ENCODE results near the gene GLTP. TPM values are rescaled to one million over a fixed set of nuclear protein-coding genes. Genes with fewer than 3 reads are reported as not detected.
"Not testable (repeated sequence)": the region's sequence is repeated elsewhere in the genome, so short reads cannot be mapped to it uniquely, and the experiment has no call there.

Gene GLTP
- total RNA-seq, 1 experiment from 2014 or later = 55.2 TPM

DNA sequence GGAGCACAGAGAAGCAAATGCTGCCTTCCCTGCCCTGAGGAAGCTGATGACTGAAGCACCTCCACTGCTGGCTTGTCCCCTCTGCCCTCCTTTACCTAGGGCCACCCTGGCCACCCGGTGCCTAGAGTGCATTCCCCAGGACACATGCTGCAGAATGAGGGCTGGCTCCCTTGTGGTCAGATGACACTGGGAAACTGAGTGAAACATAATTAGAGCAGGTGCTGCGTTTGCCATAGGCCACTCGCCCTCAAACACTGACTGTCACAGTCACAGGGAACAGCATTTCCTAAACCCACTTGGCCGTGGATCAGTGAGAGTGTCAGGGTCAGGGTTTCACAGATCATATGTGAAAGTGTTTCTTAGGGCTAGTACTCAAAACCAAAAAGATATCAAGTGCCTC, 35.7 kb upstream of the GLTP start:
- H3K27me3 ChIP-seq (replicated peaks) = no peaks in the 10 kb centered on the region
- peaks cover 9% of the 10 kb centered on the region for H3K4me1 ChIP-seq (replicated peaks)
- peaks cover 98% of the 10 kb centered on the region for H3K36me3 ChIP-seq
- no peak overlapping the region for H3K4me3 ChIP-seq
- no peaks in the 10 kb centered on the region for H3K9me3 ChIP-seq (replicated peaks)
- H3K27ac ChIP-seq = no peak overlapping the region
- DNase-seq (ENCODE audit: low read depth in 1 of 2, low spot score in 2 of 2) = no peak

- Histone ChIP-seq H3K4me3 (no peak overlapping the region), H3K27ac (no peak overlapping the region), H3K4me1 (replicated peaks) (0 out of 2 replicates have a peak, but pooled peaks cover 4% of the 10 kb centered on the region), H3K36me3 (peaks cover 98% of the 10 kb centered on the region), H3K9me3 (replicated peaks) (no peaks in the 10 kb centered on the region), H3K27me3 (replicated peaks) (no peaks in the 10 kb centered on the region)
- DNase-seq (ENCODE audit: low read depth in 1 of 2, low spot score in 2 of 2) = no peak
Observed at GRCh38 chr12:109915171-109916040, 35.1 kb upstream of the GLTP start.

DNA sequence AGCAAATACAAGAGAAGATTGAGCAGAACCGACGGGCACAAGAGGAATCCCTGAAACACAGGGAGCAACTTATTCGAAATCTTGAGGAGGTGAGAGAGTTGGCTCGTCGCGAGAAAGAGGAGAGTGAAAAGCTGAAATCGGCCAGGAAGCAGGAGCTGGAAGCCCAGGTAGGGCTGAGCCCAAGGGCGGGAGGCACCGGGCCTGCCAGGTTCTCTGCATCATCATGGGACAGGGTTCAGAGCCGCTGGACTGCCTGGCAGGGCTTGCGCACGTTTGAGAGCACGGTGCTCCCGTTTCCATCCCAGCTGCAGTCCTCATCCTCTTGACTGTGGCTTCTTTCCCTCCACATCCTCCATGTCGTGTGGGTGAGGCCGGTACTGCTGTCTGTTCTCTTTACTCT, 34.1 kb upstream of the GLTP start:
- Histone ChIP-seq H3K36me3 (peaks cover 98% of the 10 kb centered on the region), H3K4me1 (replicated peaks) (0 out of 2 replicates have a peak, but pooled peaks cover 4% of the 10 kb centered on the region), H3K27ac (no peak overlapping the region), H3K9me3 (replicated peaks) (no peaks in the 10 kb centered on the region), H3K27me3 (replicated peaks) (no peaks in the 10 kb centered on the region), H3K4me3 (no peak overlapping the region)
- DNase-seq (ENCODE audit: low read depth in 1 of 2, low spot score in 2 of 2) = no peak

DNA sequence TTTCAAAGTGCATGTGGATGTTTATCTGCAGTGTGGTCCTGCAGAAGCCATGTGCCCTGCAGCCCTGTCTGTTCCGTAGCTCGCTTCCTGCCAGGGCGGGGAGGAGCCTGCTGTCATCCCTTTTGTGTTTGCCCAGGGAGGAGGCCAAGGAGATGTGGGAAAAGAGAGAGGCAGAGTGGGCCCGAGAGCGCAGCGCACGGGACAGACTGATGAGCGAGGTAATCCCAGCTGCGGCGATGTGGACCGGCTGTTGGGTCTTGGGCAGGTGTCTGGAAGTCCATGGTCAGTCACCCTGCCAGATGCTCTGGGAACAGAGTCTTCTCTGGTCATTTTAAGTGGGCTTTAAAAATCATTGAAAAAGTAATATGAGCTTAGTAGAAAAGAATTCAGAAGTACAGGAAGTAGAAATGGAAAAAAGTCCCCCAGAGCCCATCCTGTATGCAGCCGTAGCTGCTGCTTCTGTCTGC, 32.5 kb upstream of the GLTP start:
- no peaks in the 10 kb centered on the region for H3K9me3 ChIP-seq (replicated peaks)
- no peak overlapping the region for H3K27ac ChIP-seq
- H3K36me3 ChIP-seq = peaks cover 98% of the 10 kb centered on the region
- H3K4me3 ChIP-seq = no peak overlapping the region
- no peaks in the 10 kb centered on the region for H3K4me1 ChIP-seq (replicated peaks)
- no peak for DNase-seq (ENCODE audit: low read depth in 1 of 2, low spot score in 2 of 2)
- H3K27me3 ChIP-seq (replicated peaks) = no peaks in the 10 kb centered on the region

DNA sequence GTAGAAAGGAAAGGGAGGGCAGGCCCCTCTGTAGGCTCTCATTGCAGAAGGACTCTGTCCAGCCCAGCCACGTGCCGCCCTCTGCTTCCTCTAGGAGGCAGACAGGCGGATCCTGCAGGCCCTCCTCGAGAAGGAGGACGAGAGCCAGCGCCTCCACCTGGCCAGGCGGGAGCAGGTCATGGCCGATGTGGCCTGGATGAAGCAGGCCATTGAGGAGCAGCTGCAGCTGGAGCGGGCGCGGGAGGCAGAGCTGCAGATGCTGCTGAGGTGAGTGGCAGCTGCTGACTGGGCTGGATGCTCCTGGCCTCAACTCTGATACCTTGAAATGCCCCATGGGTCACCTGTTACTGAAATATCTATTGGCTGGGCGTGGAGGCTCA, 30.6 kb upstream of the GLTP start:
- peak in 1 of 2 experiments; percentile 68 for DNase-seq (ENCODE audit: low read depth in 1 of 2, low spot score in 2 of 2)
- H3K36me3 ChIP-seq = peaks cover 98% of the 10 kb centered on the region
- H3K4me3 ChIP-seq = no peak overlapping the region
- H3K27ac ChIP-seq = no peak overlapping the region
- H3K4me1 ChIP-seq (replicated peaks) = no peaks in the 10 kb centered on the region
- H3K9me3 ChIP-seq (replicated peaks) = no peaks in the 10 kb centered on the region
- no peaks in the 10 kb centered on the region for H3K27me3 ChIP-seq (replicated peaks)

DNA sequence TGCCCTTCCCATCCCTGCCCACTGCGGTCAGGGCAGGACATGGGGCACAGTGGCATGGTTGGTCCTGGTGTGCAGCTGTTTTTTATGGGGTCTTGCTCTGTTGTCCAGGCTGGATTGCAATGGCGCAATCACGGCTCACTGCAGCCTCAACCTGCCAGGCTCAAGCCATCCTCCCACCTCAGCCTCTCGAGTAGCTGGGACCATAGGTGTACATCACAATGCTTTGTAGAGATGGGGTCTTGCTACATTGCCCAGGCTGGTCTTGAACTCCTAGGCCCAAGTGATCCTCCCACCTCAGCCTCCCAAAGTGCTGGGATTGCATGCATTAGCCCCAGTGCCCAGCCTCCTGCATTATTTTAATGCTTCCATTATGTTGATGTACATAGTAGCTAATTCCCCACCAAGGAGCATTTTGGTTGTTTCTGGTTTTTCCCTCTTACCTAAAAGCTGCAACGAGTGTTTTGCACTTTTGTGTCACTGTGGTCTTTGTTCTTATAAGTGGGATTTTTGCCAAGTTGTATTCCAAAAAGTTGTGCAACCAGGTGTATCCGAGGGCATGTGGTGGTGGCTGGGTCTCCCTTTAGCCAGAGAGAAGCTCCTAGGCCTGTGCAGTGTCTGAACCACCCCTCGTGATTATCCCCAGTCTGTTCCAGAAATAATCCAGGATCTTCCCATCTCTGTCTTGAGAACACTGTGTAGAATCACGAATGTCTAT, 30.1 kb upstream of the GLTP start:
- Histone ChIP-seq H3K9me3 (replicated peaks) (no peaks in the 10 kb centered on the region), H3K36me3 (peaks cover 98% of the 10 kb centered on the region), H3K27me3 (replicated peaks) (no peaks in the 10 kb centered on the region), H3K4me3 (no peak overlapping the region), H3K4me1 (replicated peaks) (no peaks in the 10 kb centered on the region), H3K27ac (no peak overlapping the region)
- no peak for DNase-seq (ENCODE audit: low read depth in 1 of 2, low spot score in 2 of 2)

DNA sequence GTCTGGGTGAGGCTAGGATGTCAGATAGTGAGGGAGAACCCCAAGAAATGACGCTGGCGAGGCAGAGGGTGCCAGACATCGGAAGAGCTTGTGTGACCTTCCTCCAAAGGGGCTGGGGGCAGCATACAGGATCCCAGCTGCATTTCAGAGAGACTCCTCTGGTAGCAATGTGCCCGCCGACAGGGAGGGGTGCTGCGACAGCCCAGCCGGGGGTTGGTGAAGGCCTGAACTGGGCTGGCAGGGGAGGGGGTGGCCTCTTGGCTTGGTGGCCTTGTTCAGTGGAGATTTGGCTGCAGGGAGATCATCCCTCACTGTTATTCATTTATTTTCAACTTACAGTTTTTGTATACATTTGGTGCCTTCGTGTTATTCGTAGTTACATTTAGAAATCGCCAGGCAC, 25.0 kb upstream of the GLTP start:
- H3K36me3 ChIP-seq = peaks cover 90% of the 10 kb centered on the region
- no peaks in the 10 kb centered on the region for H3K27me3 ChIP-seq (replicated peaks)
- no peak overlapping the region for H3K27ac ChIP-seq
- no peak for DNase-seq (ENCODE audit: low read depth in 1 of 2, low spot score in 2 of 2)
- H3K9me3 ChIP-seq (replicated peaks) = no peaks in the 10 kb centered on the region
- H3K4me3 ChIP-seq = no peak overlapping the region
- peaks cover 16% of the 10 kb centered on the region for H3K4me1 ChIP-seq (replicated peaks)

GRCh38 chr12:109902891-109903418, 22.6 kb upstream of the GLTP start:
- peaks cover 68% of the 10 kb centered on the region for H3K36me3 ChIP-seq

GRCh38 chr12:109900752-109901580, 20.6 kb upstream of the GLTP start:
- peak overlapping the region; percentile 87 for H3K4me3 ChIP-seq
- peaks cover 28% of the 10 kb centered on the region for H3K4me1 ChIP-seq (replicated peaks)
- no peaks in the 10 kb centered on the region for H3K27me3 ChIP-seq (replicated peaks)
- H3K9me3 ChIP-seq (replicated peaks) = no peaks in the 10 kb centered on the region
- peaks cover 48% of the 10 kb centered on the region for H3K36me3 ChIP-seq
- DNase-seq (ENCODE audit: low read depth in 1 of 2, low spot score in 2 of 2) = peak in 1 of 2 experiments; percentile 29
- H3K27ac ChIP-seq = 0 out of 2 replicates have a peak overlapping the region, but pooled peaks have one; percentile 80

More at GRCh38 chr12:109902891-109903418, 22.6 kb upstream of the GLTP start:
- Histone ChIP-seq H3K27me3 (replicated peaks) (no peaks in the 10 kb centered on the region), H3K9me3 (replicated peaks) (no peaks in the 10 kb centered on the region), H3K4me3 (no peak overlapping the region), H3K27ac (no peak overlapping the region; the same call in 1 of the 2 replicates), H3K4me1 (replicated peaks) (peaks cover 28% of the 10 kb centered on the region)
- DNase-seq (ENCODE audit: low read depth in 1 of 2, low spot score in 2 of 2) = no peak

DNA sequence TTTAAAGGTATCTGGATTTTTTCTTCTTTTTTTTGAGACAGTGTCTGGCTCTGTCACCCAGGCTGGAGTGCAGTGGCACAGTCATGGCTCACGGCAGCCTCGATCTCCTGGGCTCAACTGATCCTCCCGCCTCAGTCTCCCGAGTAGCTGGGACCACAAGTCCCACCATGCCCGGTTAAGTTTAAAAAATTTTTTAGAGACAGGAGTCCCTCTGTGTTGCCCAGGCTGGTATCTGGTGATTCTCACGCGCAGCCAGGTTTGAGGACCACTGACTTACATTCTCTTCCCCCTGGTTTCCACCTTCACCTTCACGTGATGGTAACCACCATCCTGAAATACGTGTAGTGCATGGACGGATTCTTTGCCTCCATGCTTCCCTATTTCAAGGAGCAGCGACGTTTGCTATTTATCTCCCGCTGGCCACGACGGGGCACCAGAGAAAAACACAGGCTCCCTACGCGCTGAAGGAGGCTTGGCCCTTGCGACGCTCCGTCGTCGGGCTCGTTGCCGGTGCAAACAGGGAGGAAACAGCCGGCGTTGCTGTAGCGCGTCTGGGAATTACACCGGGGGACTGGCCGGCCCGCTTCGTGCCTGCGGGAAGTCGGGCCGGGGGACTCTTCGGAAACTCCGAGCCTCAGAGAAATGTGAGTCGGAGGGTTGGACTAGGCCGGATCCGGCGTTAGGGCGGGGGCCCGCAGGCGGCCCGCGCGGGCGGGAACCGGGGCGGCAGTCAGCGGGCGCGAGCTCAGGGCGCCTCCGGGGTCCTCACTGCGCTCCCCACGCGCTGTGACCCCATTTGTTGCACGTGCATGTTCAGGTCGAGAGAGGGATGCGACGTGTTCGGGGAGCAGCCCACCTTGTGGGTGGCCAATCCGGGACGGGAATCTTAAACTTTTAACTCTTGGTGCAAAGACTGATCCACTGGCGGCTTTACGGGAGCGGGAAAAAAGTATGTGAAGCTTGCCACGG, 19.7 kb upstream of the GLTP start, which contains the start of gene TCHP:
Gene TCHP (plus strand): TSS at position 492 of the 969 bp plus-strand sequence. CDS start 2,753 bp downstream, outside the sequence.
- Histone ChIP-seq H3K4me3 (peak within 1 kb of the TSS; percentile 87), H3K27me3 (replicated peaks) (no peaks in the 10 kb centered on the region), H3K9me3 (replicated peaks) (no peaks in the 10 kb centered on the region), H3K4me1 (replicated peaks) (peaks cover 28% of the 10 kb centered on the region), H3K27ac (peak within 1 kb of the TSS; percentile 80), H3K36me3 (peaks cover 39% of the 10 kb centered on the region)
- DNase-seq (ENCODE audit: low read depth in 1 of 2, low spot score in 2 of 2) = peak; percentile 81 to 83

- peaks cover 28% of the 10 kb centered on the region for H3K4me1 ChIP-seq (replicated peaks)
- not testable (repeated sequence) for H3K27ac ChIP-seq; H3K4me3 ChIP-seq; DNase-seq (ENCODE audit: low read depth in 1 of 2, low spot score in 2 of 2); H3K27me3 ChIP-seq (replicated peaks); H3K9me3 ChIP-seq (replicated peaks)
- H3K36me3 ChIP-seq = peaks cover 32% of the 10 kb centered on the region
Observed at GRCh38 chr12:109899345-109899744, 19.0 kb upstream of the GLTP start.

DNA sequence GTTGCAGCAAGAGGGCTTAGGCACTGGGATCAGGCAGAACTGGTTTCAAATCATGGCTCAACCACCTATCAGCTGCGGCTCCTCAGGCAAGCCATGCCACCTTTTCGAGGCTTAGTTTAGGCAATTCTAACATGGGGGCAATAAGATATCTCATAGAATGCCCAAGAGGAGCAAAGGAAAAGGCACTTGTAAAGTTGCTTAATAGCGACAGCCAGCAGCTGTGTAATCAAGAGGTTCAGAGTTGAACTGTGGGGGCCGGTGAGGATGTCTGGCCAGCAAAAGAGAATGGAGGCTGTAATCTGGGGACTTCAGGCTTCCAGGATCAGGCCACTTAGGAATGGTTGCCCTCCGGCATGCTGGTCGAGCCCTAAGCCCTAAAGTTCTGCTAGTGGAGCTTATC, 16.7 kb upstream of the GLTP start:
- H3K4me1 ChIP-seq (replicated peaks) = peaks cover 22% of the 10 kb centered on the region
- H3K27ac ChIP-seq = no peak overlapping the region
- H3K27me3 ChIP-seq (replicated peaks) = no peaks in the 10 kb centered on the region
- no peaks in the 10 kb centered on the region for H3K9me3 ChIP-seq (replicated peaks)
- no peak overlapping the region for H3K4me3 ChIP-seq
- no peak for DNase-seq (ENCODE audit: low read depth in 1 of 2, low spot score in 2 of 2)
- peaks cover 11% of the 10 kb centered on the region for H3K36me3 ChIP-seq

Data from SJSA1 (cell line).